ENCODE results near the gene TES. TPM values are rescaled to one million over a fixed set of nuclear protein-coding genes. Genes with fewer than 3 reads are reported as not detected.
"Not testable (repeated sequence)": the region's sequence is repeated elsewhere in the genome, so short reads cannot be mapped to it uniquely, and the experiment has no call there.

The TES gene
- polyA plus RNA-seq, 1 donor from 2014 or later, result 38.0 TPM

DNA sequence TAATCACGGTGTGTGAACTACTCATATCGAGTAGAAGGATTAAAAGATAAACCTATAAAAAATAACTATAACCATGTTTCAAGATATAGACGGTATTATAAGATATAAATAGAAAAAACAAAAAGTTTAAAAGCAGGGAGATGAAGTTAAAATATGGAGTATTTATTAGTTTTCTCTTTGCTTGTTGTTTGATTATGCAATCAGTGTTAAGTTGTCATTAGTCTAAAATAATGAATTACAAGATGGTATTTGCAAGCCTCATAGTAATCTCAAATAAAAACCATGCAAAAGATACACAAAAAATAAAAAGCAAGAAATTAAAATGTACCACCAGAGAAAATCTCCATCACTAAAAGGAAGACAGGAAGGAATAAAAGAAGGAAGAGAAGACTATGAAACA lies 83.3 kb downstream of the TES start:
- no peaks in the 10 kb centered on the region for H4K20me1 ChIP-seq (ENCODE audit: insufficient read depth)
- H3K4me2 ChIP-seq (ENCODE audit: low read length), result no peak overlapping the region
- H3K9me2 ChIP-seq (ENCODE audit: insufficient read depth, low read length), result no peaks in the 10 kb centered on the region
- no peaks in the 10 kb centered on the region for H3K79me2 ChIP-seq (replicated peaks; ENCODE audit: insufficient read depth, low read length)
- H3F3A ChIP-seq (ENCODE audit: insufficient read depth, low read length, poor library complexity, severe bottlenecking), result no peaks in the 10 kb centered on the region
- no peaks in the 10 kb centered on the region for H3K36me3 ChIP-seq (ENCODE audit: insufficient read depth, low read length)
- H3K27me3 ChIP-seq (ENCODE audit: insufficient read depth, low read depth, low read length), result no peaks in the 10 kb centered on the region
- H2AFZ ChIP-seq (ENCODE audit: low read depth, low read length), result no peak overlapping the region
- no peak for TF ChIP-seq EZH2 (IDR thresholded peaks at IDR 0.05; ENCODE audit: borderline replicate concordance, insufficient read depth, low read length, poor library complexity, severe bottlenecking)
- no peak for TF ChIP-seq SMC3 (conservative IDR thresholded peaks at IDR 0.05; ENCODE audit: poor library complexity)
- no peak for TF ChIP-seq TAF1 (IDR thresholded peaks at IDR 0.05; ENCODE audit: low read depth)
- TF ChIP-seq, protein P1, sequence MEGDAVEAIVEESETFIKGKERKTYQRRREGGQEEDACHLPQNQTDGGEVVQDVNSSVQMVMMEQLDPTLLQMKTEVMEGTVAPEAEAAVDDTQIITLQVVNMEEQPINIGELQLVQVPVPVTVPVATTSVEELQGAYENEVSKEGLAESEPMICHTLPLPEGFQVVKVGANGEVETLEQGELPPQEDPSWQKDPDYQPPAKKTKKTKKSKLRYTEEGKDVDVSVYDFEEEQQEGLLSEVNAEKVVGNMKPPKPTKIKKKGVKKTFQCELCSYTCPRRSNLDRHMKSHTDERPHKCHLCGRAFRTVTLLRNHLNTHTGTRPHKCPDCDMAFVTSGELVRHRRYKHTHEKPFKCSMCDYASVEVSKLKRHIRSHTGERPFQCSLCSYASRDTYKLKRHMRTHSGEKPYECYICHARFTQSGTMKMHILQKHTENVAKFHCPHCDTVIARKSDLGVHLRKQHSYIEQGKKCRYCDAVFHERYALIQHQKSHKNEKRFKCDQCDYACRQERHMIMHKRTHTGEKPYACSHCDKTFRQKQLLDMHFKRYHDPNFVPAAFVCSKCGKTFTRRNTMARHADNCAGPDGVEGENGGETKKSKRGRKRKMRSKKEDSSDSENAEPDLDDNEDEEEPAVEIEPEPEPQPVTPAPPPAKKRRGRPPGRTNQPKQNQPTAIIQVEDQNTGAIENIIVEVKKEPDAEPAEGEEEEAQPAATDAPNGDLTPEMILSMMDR (IDR thresholded peaks at IDR 0.05; ENCODE audit: poor library complexity, severe bottlenecking), result no peak
- no peak overlapping the region for H3K27ac ChIP-seq (ENCODE audit: low read length)
- no peak overlapping the region for H3K4me3 ChIP-seq (ENCODE audit: low read length)
- no peak overlapping the region for H3K9ac ChIP-seq (ENCODE audit: low read length)
- no peaks in the 10 kb centered on the region for H3K9me3 ChIP-seq (ENCODE audit: low read length)

DNA sequence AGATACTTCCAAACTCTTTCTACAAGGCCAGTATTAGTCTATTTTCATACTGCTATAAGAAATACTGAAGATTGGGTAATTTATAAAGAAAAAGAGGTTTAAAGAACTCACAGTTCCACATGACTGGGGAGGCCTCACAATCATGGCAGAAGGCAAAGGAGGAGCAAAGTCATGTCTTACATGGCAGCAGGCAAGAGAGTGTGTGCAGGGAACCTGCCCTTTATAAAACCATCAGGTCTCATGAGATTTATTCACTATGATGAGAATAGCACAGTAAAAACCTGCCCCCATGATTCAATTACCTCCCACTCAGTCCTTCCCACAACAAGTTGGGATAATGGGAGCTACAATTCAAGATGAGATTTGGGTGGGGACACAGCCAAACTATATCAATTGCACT lies 85.6 kb downstream of the TES start:
- H3K27ac ChIP-seq (ENCODE audit: low read length); H3K9me3 ChIP-seq (ENCODE audit: low read length); H3K9me2 ChIP-seq (ENCODE audit: insufficient read depth, low read length); H3K79me2 ChIP-seq (replicated peaks; ENCODE audit: insufficient read depth, low read length); H3K27me3 ChIP-seq (ENCODE audit: insufficient read depth, low read depth, low read length); H3K4me3 ChIP-seq (ENCODE audit: low read length); H2AFZ ChIP-seq (ENCODE audit: low read depth, low read length); H4K20me1 ChIP-seq (ENCODE audit: insufficient read depth); H3F3A ChIP-seq (ENCODE audit: insufficient read depth, low read length, poor library complexity, severe bottlenecking); H3K4me2 ChIP-seq (ENCODE audit: low read length); H3K9ac ChIP-seq (ENCODE audit: low read length); H3K36me3 ChIP-seq (ENCODE audit: insufficient read depth, low read length): not testable (repeated sequence)

DNA sequence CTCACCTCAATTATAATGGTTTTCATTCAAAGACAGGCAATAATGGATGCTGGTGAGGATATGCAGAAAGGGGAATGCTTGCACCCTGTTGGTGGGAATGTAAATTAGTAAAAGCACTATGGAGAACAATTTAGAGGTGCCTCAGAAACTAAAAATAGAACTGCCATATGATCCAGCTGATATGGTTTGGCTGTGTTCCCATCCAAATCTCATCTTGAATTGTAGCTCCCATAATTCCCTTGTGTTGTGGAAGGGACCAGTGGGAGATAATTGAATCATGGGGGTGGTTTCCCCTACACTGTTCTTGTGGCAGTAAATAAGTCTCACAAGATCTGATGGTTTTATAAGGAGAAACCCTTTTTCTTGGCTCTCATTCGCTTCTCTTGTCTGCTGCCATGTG lies 87.7 kb downstream of the TES start:
- H3F3A ChIP-seq (ENCODE audit: insufficient read depth, low read length, poor library complexity, severe bottlenecking), result no peaks in the 10 kb centered on the region
- no peaks in the 10 kb centered on the region for H3K79me2 ChIP-seq (replicated peaks; ENCODE audit: insufficient read depth, low read length)
- H3K27me3 ChIP-seq (ENCODE audit: insufficient read depth, low read depth, low read length), result no peaks in the 10 kb centered on the region
- no peak overlapping the region for H3K27ac ChIP-seq (ENCODE audit: low read length)
- no peaks in the 10 kb centered on the region for H3K9me3 ChIP-seq (ENCODE audit: low read length)
- H3K9ac ChIP-seq (ENCODE audit: low read length), result no peak overlapping the region
- H3K36me3 ChIP-seq (ENCODE audit: insufficient read depth, low read length), result no peaks in the 10 kb centered on the region
- no peak overlapping the region for H2AFZ ChIP-seq (ENCODE audit: low read depth, low read length)
- H3K9me2 ChIP-seq (ENCODE audit: insufficient read depth, low read length), result no peaks in the 10 kb centered on the region
- H3K4me3 ChIP-seq (ENCODE audit: low read length), result no peak overlapping the region
- H4K20me1 ChIP-seq (ENCODE audit: insufficient read depth), result no peaks in the 10 kb centered on the region
- H3K4me2 ChIP-seq (ENCODE audit: low read length), result no peak overlapping the region
- TF ChIP-seq RAD21 (conservative IDR thresholded peaks at IDR 0.05), result no peak

DNA sequence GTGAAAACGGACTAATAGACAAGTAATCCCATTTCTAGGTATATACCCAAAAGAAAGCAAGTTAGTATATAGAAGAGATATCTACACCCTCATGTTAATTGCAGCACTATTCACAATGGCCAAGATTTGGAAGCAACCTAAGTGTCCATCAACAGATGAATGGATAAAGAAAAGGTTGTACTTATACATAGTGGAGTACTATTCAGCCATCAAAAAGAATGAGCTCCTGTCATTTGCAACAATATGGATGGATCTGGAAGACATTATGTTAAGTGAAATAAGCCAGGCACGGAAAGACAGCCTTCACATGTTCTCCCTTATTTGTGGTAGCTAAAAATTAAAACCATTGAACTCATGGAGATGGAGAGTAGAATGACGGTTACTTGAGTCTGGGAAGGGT lies 88.2 kb downstream of the TES start:
- Histone ChIP-seq H3K27me3 (ENCODE audit: insufficient read depth, low read depth, low read length) (no peaks in the 10 kb centered on the region), H3F3A (ENCODE audit: insufficient read depth, low read length, poor library complexity, severe bottlenecking) (no peaks in the 10 kb centered on the region), H4K20me1 (ENCODE audit: insufficient read depth) (no peaks in the 10 kb centered on the region), H3K9ac (ENCODE audit: low read length) (no peak overlapping the region), H3K9me3 (ENCODE audit: low read length) (no peaks in the 10 kb centered on the region), H3K4me2 (ENCODE audit: low read length) (no peak overlapping the region), H3K79me2 (replicated peaks; ENCODE audit: insufficient read depth, low read length) (no peaks in the 10 kb centered on the region), H3K27ac (ENCODE audit: low read length) (no peak overlapping the region), H3K36me3 (ENCODE audit: insufficient read depth, low read length) (no peaks in the 10 kb centered on the region), H3K4me3 (ENCODE audit: low read length) (no peak overlapping the region), H2AFZ (ENCODE audit: low read depth, low read length) (no peak overlapping the region), H3K9me2 (ENCODE audit: insufficient read depth, low read length) (no peaks in the 10 kb centered on the region)
- TF ChIP-seq SMC3 (conservative IDR thresholded peaks at IDR 0.05; ENCODE audit: poor library complexity) (no peak), TAF1 (IDR thresholded peaks at IDR 0.05; ENCODE audit: low read depth) (no peak), MXI1 (conservative IDR thresholded peaks at IDR 0.05; ENCODE audit: poor library complexity, severe bottlenecking) (no peak), EZH2 (IDR thresholded peaks at IDR 0.05; ENCODE audit: borderline replicate concordance, insufficient read depth, low read length, poor library complexity, severe bottlenecking) (no peak)
- TF ChIP-seq, protein P2, sequence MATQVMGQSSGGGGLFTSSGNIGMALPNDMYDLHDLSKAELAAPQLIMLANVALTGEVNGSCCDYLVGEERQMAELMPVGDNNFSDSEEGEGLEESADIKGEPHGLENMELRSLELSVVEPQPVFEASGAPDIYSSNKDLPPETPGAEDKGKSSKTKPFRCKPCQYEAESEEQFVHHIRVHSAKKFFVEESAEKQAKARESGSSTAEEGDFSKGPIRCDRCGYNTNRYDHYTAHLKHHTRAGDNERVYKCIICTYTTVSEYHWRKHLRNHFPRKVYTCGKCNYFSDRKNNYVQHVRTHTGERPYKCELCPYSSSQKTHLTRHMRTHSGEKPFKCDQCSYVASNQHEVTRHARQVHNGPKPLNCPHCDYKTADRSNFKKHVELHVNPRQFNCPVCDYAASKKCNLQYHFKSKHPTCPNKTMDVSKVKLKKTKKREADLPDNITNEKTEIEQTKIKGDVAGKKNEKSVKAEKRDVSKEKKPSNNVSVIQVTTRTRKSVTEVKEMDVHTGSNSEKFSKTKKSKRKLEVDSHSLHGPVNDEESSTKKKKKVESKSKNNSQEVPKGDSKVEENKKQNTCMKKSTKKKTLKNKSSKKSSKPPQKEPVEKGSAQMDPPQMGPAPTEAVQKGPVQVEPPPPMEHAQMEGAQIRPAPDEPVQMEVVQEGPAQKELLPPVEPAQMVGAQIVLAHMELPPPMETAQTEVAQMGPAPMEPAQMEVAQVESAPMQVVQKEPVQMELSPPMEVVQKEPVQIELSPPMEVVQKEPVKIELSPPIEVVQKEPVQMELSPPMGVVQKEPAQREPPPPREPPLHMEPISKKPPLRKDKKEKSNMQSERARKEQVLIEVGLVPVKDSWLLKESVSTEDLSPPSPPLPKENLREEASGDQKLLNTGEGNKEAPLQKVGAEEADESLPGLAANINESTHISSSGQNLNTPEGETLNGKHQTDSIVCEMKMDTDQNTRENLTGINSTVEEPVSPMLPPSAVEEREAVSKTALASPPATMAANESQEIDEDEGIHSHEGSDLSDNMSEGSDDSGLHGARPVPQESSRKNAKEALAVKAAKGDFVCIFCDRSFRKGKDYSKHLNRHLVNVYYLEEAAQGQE (IDR thresholded peaks at IDR 0.05; ENCODE audit: borderline replicate concordance), result no peak

Data from neural cell (in vitro differentiated cells).